NCI-H510A treated with DMSO at 0.1 percent for 48 hours (cell line): ENCODE data around the gene ATG10.
"Not testable (repeated sequence)": the region's sequence is repeated elsewhere in the genome, so short reads cannot be mapped to it uniquely, and the experiment has no call there.

Experiments
- DNase-seq: peaks from one replicate; lab custom pipeline; 2025; lab: John Stamatoyannopoulos, UW

ATG10 gene

DNA sequence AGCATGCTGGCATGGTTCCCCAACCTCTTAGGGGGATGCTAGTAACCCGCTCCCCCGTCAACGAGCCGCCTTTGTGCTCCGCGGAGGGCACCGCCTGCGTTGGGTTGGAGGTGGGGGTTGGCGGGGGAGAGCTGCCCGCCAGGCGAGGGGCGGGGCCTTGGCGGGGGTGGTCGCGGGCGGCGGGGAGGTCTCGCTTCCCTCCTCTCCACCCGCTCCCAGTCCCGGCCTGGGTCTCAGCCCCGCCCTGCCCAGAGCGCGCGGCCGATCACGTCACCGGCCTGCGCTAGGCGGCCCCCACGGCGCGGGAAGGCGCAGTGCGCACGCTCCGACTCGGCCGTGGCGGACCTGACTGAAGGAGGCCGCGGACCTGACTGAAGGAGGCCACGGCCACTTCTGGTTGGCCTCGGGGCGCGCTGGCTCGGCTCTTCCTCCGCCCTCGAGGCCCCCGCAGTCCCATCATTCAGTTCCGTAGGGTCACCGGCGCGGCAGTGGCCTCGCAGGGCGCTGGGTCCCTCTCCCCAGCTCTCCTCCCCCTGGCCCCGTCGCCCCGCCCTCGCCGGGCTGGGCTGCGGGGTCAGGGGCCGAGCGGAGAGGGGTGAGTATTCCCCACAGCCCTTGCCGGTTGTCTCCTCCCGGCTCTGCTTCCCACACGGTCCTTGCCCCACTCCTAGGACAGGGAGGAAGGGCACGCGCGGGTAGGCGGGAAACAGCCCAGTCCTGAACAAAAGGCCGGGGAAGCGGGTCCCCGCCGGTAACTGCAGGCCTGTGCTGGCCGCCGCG is at the start of gene ATG10:
Gene ATG10 (plus strand): TSS at position 312 of the 780 bp plus-strand sequence. CDS start 15,548 bp downstream, outside the sequence.
- DNase-seq: peak; percentile 92

DNA sequence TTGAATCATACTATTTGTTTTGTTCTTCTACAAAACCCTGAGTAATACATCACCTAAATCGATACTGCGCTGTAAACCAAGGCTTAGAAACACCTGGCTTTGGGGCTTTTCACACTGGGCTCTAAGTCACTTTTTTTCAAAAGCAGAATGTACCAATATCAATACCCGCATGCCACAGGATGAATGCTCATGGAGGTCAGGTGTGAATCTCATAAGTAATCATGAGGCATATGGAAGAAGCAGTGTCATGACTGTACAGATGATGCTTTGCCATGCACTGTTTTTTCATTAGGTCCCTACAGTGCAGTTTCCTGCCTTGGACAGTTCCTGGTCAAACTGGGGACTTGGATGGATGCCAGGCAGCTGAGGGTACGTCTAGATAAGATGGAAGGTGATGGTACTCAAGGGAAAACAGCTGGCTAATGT is 49.0 kb upstream of the ATG10 start:
- DNase-seq: peak; percentile 20

DNA sequence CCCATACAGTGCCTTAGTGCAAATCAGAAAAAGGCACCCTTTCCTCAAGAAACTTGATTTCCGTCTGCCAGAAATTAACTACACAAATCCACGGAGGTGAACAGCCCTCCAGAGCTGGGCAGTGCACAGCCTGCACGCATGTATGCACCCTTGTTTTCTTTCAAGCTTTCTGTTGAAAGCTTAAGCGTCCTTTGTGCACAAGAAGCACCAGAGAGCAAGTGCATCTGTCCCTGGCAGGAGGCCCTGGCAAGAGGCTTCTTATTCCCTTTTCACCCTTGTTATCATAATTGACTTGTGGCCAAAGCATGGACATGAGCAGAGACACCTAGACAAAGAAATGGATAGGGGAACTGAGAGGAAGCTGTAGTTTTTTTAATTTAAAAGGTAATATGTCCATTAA is 47.4 kb upstream of the ATG10 start:
- no peak for DNase-seq

DNA sequence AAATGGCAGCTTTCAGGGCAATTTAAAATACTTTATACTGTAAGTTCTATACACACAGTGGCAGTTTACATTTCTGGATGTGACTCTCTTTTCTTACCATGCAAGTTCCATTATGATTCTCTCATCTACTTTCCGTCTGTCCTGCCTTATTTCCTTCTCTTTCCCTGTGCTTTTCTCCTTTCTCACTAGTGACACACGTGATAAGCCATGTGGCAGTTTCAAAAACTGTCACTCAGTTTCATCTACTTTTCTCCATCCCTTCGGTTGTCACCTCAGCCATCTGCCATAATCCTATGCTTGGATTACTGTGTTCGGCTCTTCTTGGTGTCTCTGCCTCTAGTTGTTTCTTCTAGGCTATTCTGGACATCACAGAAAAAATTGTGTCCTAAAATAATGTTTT is 46.8 kb upstream of the ATG10 start:
- DNase-seq: no peak

DNA sequence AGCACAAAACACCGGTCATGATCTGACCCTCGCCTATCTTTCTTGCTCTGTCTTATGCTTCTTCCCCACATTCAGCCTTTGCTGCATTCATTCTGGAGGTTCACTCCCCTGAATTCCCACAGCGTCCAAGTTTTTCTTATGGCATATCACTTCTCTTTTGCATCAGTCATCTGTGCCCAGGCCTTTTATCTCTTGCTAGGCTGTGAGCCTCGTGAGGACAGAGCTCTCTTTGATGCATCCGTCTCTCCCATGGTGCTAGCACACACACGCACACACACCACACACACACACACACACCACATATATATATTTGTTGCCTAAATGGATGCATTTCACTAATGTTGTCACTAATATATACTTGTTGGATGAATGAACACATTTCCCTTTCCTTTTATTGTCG is 45.8 kb upstream of the ATG10 start:
- no peak for DNase-seq

DNA sequence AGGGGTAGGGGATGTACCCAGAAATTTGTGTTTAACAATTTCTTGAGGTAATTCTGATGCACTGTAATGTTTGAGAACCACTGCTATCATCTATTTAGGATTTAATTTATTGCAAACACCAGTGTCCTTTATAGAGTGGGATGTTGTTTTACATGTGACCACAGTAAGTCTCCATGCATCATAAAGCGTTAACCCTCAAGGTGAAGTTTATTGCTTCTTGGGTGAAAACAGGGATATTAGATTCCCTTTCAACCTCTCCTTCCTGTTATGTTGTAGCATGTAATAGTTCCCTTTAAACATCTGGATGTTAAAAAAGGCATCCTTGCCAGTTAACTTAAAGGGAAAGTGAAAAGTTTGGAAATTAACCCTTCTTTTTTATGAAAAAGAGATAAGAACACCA is 35.8 kb upstream of the ATG10 start:
- DNase-seq: no peak

DNA sequence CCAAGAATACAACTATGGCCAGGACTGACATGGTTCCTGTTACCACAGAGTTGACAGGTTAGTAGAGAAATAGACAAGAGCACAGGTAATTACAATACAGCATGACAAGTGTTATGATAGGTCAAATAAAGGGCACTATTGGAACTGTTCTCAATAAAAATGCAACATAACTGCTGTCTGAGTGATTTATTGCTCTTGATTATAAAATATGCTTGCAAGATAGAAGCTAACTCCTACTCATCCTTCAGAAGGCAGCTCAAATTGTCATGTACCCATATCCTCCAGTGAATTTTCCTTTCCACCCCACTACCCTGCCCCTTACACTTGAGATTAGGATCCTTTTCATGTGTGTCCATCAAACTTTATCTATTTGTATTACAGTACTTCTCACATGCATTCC is 35.1 kb upstream of the ATG10 start:
- DNase-seq: no peak

DNA sequence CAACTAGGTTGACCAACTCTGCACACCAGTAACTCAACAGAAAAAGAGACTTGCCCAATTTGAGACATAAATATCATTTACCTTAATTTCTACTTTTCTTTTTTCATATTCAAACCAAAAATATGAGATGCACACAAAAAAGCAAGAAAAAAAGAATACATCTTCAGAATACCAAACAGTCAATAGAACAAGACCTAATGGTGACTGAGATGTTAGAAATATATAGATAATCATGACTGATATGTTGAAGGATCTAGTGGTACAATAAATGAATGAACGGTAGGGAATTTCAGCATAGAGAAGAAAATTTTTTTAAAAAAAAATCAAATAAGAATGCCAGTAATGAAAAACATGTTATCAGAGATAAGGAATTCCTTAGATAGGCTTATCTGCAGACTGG is 29.1 kb upstream of the ATG10 start:
- no peak for DNase-seq

DNA sequence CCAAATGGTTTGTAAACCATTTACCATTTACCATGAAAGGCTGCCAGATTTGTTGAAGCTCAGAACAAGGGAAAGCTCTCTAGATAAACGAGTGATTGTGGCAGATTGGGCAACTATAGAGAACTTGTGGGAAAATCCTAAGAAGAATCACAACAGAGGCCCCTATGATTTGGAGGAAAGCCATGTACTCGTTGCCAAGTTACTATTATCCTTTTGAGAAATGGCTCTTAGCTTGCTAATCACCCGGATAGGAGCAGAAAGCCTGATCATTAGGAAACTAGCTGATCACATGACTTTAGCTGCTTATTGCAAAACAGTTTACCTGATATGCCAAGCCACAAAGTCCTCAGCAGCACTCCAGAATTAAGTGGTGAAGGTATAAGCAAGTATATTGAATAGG is 23.5 kb upstream of the ATG10 start:
- peak; percentile 9 for DNase-seq

DNA sequence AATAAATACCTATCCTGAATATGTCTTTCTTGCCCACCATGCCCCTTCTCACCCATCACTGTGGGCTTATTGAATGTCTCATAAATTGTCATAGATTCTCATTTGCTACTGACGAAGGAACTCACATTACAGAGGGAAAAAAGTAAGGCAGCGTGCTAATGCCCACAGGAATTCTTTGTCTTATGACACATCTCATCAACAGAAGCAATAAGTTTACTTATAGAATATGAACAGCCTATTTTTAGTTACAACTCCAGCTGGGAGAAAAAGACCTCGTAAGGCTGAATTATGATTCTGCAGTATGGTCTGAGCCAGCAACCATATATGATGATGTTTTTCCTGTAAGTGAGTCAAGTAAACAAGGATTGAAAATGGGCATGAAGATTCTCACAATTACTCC is 22.4 kb upstream of the ATG10 start:
- DNase-seq: no peak

DNA sequence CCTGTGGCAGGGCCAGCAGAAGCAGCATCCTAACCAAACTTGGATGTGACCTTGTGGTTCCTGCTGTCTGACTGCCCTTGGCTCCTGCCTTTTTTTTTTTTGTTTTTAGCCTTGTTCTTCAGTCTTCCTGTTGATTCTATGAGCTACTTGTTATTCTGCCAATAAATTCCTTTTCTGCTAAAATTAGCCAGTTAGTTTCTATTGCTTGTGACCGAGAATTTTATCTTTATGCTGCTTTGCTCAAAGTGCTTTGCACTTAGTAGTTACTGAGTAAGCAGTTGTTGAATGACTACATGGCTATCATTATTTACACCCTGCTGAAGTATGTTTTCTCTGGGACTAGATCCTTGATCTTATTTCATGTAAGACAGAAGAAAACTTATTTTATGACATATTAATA is 20.8 kb upstream of the ATG10 start:
- DNase-seq: no peak

DNA sequence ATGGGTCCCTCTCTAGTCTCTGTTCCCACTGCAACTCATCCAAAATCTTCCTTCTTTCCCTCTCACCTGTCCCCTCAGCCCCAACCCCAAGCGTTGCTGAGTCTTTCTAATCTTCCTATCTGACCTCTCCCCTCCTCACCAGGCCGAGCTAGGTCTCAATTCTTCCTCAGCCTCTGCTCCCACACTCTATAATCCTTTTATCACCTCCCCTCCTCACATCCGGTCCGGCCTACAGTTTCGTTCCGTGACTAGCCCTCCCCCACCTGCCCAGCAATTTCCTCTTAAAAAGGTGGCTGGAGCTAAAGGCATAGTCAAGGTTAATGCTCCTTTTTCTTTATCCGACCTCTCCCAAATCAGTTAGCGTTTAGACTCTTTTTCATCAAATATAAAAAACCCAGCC is 17.0 kb upstream of the ATG10 start:
- DNase-seq: not testable (repeated sequence)

DNA sequence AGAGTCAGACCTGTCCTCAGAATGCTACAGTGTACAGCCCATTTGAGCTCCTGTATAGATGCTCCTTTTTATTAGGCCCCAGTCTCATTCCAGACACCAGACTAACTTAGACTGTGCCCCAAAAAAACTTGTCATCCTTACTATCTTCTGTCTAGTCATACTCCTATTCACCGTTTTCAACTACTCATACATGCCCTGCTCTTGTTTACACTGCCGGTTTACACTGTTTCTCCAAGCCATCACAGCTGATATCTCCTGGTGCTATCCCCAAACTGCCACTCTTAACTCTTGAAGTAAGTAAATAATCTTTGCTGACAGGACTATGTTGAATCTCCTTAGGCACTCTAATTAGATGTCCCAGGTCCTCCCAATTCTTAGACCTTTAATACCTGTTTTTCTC is 13.7 kb upstream of the ATG10 start:
- not testable (repeated sequence) for DNase-seq

DNA sequence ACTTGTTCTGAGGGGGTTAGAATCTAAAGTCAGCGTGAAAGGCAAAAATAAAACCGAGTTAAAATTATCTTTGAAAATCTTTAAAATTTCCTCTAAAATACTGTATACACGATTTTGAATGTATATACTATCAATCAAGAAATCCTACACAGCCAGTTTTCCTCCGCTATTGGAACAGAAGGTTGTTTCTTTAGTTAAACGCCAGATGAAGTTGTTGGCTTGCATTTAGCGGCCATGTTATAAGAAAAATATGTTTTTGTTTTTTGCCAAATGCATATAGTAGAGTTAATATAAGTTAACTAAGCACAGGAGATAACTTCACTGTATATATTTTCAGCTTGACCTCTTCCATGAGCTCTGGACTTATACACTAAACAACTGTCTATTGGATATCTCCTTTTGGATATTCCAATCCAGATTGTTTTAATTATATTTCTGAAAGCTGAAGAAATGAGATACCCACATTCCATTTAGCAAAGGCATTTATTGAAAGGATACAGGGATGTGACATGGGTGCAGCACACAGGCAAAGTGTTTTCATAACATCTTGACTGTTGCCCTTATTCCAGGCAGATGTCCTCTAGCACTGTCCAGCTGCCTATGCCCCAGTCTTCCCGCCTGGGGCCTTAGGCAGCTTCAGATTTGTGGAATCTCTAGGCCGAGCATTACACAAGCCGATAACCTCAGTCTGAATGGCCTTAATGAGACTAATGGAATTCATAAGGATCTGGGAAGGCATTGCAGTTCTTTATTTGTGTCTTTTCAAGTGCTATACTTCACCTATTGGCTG is 10.0 kb upstream of the ATG10 start:
- no peak for DNase-seq

DNA sequence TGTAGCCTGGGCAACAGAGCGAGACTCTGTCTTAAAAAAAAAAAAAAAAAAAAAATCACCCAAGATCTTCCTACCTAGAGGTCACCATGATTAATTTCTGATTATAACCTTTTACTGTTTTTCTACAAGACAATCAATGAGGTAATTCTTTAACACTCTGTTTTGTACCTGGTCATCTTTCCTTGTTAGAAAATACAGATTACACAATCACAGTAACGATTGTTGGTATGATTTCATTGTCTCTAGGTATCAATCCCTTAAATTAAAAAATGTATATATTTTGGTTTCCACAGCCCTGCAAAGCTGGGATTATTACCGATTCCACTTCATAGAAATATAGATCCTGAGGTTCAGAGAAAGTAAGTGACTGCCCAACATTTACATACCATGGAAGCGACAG is 8.3 kb upstream of the ATG10 start:
- no peak for DNase-seq

DNA sequence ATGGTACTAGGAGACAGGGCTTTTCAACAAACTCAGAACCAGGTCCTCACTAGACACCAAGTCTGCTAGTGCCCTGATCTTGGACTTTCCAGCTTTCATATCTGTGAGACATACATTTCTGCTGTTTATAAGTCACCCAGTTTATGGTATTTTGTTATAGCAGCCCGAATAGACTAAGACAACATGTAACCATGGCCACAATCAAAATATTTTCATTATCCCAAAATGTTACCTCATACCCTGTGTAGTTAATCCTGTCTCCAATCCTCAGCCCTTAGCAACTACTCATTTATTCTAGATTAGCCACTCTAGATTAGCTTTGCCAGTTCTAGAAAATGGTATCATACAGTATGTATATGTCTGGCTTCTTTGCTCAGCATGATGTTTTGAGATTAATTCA is 6.3 kb upstream of the ATG10 start:
- DNase-seq: no peak

DNA sequence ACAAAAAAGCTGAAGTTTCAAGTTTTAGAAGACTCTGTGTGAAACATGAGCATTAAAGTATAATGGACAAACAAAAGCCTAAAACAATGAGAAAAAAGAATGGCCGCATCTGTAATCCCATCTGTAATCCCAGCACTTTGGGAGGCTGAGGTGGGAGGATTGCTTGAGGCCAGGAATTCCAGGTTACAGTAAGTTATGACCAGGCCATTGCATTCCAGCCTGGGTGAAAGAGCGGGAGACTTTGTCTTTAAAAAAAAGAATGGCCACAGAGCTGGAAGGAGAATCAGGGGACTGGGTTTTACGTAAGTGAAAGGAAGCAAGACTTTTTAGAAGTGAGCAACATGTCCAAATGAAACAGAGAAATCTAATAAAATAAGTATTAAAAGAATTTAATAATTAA is 2.6 kb upstream of the ATG10 start:
- DNase-seq: no peak

DNA sequence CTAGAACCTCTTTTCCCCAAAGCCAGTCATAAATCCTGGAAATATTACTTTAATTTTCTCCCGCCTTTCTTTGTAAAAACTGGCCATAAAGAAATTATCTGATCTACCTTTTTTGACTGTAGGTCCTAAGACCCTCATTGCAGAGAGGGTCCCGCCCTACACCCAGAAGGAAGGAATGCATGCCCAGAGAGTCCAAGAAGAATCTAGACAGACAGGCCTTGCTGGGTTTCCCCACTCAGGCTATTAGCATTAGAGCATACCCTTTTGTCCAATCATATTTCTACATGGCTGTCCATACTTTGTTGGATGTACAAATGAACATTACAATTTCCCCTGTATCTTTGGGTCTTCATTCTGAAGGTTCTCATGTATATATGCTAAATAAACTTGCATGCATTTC is 1.9 kb upstream of the ATG10 start:
- DNase-seq: no peak

DNA sequence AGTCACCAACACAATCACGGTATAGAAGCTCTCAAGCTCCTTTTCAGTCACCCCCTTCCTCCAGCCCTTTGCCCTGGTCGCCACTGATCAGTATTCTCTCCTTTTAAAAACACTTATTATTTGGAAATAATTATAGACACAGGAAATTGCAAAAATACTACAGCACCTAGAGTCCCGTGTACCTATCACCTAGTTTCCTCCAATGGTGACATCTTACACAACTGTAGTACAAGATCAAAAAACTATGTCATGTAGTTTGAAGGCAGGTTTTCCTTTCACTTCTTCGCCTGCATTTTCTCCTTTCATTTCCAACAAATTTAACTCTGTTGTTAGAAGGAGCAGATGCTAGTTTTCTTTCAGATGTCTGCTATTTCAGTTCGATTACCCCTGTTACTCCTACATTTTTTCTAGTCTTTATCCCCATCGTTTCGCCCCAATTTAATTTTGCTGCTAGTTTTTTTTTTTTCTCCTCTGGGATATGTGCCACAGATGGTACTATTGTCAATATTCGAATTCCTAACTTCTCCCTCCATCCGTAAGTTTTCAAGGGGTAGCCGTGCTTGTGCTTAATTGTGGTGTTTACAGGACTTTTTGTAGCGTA is 612 bp upstream of the ATG10 start:
- peak; percentile 50 for DNase-seq

DNA sequence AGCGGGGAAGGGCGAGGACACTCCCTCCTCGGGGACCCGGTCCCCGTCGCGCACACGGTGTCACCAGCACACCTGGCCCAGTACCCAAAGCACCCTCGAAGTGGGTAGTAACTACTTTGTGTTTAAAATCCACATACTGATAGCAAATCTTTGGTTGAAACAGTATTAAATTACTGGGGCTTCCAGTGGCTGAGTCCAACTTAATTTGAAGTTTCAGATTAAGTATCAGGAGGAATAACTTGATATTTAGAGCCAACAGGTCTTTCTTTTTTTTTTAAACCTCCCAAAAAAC is 615 bp downstream of the ATG10 start:
- DNase-seq: no peak

DNA sequence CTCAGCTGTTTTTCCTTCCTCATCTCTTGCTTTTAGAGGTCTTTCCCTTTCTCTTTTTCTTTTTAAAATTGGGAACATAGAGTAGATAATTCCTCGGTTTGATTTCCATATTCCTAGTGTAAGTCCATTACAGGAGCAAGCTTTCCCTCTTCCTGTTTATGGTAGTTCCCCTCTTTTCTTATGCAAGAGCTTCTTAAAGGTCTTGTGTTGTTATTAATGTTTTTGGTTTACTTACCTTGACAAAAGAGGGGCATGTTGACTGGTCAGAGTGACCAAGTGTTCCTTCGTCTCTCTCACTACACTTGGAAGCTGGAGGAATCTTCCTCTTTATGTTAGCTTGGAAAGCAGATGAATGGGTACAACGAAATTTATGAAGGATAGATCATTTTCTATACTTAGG is 8.3 kb downstream of the ATG10 start:
- no peak for DNase-seq

DNA sequence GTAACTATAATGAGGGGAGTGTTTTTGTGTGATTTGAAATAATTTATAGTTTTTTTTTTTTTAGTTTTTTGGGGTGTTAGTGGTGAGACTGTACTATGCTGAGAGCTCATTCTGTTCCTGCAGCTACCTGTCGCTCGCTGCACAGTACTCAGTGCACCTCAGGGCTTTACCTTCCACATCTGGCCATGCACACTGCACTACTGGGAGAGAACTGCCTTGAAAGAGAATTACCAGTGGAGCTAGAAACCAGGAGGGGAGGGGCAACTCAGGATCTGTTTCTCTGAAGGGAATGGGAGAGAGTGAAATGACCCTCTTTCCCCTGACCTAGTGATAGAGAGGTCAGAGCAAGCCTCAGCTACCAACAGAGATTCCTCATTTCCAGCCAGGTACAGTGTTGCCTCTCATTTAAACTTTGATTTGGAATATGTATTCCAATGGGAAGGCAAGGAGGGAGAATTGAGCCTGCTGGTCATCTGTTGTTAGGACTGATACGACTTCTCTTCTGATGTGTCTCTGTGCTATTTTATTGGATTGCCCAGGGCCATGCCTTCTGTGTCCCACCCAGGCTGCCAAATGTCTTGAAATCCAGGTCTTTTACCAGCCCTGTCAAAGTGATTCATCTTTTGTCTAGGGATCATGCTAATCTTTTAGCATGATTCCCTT is 8.9 kb downstream of the ATG10 start:
- DNase-seq: no peak

DNA sequence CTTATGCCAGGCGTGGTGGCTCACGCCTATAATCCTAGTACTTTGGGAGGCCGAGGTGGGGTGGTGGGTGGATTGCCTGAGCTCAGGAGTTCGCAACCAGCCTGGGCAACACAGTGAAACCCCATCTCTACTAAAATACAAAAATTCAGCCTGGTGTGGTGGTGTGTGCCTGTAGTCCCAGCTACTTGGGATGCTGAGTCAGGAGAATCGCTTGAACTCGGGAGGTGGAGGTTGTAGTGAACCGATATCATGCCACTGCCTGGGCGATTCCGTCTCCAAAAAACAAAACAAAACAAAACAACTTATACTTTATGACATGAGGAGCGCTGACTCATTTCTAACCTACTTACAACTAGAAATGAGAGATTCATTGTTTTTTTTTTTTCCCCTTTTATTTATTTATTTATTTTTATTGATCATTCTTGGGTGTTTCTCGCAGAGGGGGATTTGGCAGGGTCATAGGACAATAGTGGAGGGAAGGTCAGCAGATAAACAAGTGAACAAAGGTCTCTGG is 10.4 kb downstream of the ATG10 start:
- DNase-seq: not testable (repeated sequence)
